H1 (cell line): ENCODE measurements around the gene FSIP1.

Source experiments
- BCL11A ChIP-seq, 2 experiments: IDR thresholded peaks; one replicate each; pipeline ENCODE4 v1.6.1; 2011; ENCODE audit warnings: low read depth in 2 of 2, low read length in 2 of 2, mild to moderate bottlenecking in 2 of 2
- BRCA1 ChIP-seq: IDR thresholded peaks from 2 replicates; pipeline ENCODE4 v1.6.1; 2012; ENCODE audit warnings: low read depth, low read length, improper control_type of control experiment
- CTCF ChIP-seq, 3 experiments: IDR thresholded peaks; 1 replicate in 2 of 3; 2 replicates in 1 of 3; pipeline versions ENCODE4 v1.5.1 to v1.6.1; 2011; ENCODE audit warnings: low read length in 3 of 3, mild to moderate bottlenecking in 3 of 3, inconsistent platforms in 2 of 3, low read depth in 1 of 3, moderate library complexity in 1 of 3; ENCODE audit not compliant: insufficient read depth in 1 of 3; ENCODE audit errors: control extremely low read depth in 1 of 3
- EP300 ChIP-seq, 2 experiments: IDR thresholded peaks; 1 replicate in 1 of 2; 2 replicates in 1 of 2; pipeline ENCODE4 v1.6.1; 2011 to 2012; ENCODE audit warnings: low read depth in 2 of 2, low read length in 2 of 2, mild to moderate bottlenecking in 2 of 2, borderline replicate concordance in 1 of 2, inconsistent platforms in 1 of 2, moderate library complexity in 1 of 2
- JUN ChIP-seq: IDR thresholded peaks from 2 replicates; pipeline ENCODE4 v1.6.1; 2011; ENCODE audit warnings: low read depth, mild to moderate bottlenecking, improper control_type of control experiment, low read length
- POLR2A ChIP-seq, 2 experiments: IDR thresholded peaks; 1 replicate in 1 of 2; 2 replicates in 1 of 2; pipeline ENCODE4 v1.6.1; 2011; ENCODE audit warnings: low read depth in 2 of 2, low read length in 2 of 2, mild to moderate bottlenecking in 2 of 2; ENCODE audit errors: control extremely low read depth in 1 of 2
- POLR2AphosphoS5 ChIP-seq: IDR thresholded peaks from 2 replicates; pipeline ENCODE4 v1.6.1; 2011; ENCODE audit warnings: low read depth, low read length
- SRF ChIP-seq: IDR thresholded peaks from 2 replicates; pipeline ENCODE4 v1.6.1; 2011; ENCODE audit warnings: mild to moderate bottlenecking, low read depth, low read length, moderate library complexity
- TBP ChIP-seq: IDR thresholded peaks from 2 replicates; pipeline ENCODE4 v1.6.1; 2011; ENCODE audit warnings: low read depth, low read length, improper control_type of control experiment

- no peak for TF ChIP-seq TBP
- no peak for TF ChIP-seq CTCF (IDR thresholded peaks at IDR 0.05; ENCODE audit: control extremely low read depth in 1 of 3, insufficient read depth in 1 of 3, low read depth in 1 of 3, low read length in 3 of 3)
- no peak for TF ChIP-seq POLR2AphosphoS5
- TF ChIP-seq BCL11A (IDR thresholded peaks at IDR 0.05; ENCODE audit: low read depth in 2 of 2, low read length in 2 of 2), result no peak
- no peak for TF ChIP-seq JUN
- TF ChIP-seq POLR2A (IDR thresholded peaks at IDR 0.05; ENCODE audit: control extremely low read depth in 1 of 2, low read depth in 2 of 2, low read length in 2 of 2), result no peak
- TF ChIP-seq EP300 (IDR thresholded peaks at IDR 0.05; ENCODE audit: borderline replicate concordance in 1 of 2, low read depth in 2 of 2, low read length in 2 of 2), result no peak
- TF ChIP-seq BRCA1, result no peak
- TF ChIP-seq SRF, result no peak
These were observed 72.7 kb downstream of the FSIP1 start for GRCh38 chr15:39709941-39710340.
